GM18502 (cell line): ENCODE results near the gene SRSF3.

Experiments
- ATAC-seq: cut with Tn5 transposase; IDR thresholded peaks from one replicate; pipeline ENCODE4 v1.9.1; 2021; ENCODE audit warnings: mild to moderate bottlenecking; ENCODE audit not compliant: unreplicated experiment, poor library complexity

SRSF3 gene

DNA sequence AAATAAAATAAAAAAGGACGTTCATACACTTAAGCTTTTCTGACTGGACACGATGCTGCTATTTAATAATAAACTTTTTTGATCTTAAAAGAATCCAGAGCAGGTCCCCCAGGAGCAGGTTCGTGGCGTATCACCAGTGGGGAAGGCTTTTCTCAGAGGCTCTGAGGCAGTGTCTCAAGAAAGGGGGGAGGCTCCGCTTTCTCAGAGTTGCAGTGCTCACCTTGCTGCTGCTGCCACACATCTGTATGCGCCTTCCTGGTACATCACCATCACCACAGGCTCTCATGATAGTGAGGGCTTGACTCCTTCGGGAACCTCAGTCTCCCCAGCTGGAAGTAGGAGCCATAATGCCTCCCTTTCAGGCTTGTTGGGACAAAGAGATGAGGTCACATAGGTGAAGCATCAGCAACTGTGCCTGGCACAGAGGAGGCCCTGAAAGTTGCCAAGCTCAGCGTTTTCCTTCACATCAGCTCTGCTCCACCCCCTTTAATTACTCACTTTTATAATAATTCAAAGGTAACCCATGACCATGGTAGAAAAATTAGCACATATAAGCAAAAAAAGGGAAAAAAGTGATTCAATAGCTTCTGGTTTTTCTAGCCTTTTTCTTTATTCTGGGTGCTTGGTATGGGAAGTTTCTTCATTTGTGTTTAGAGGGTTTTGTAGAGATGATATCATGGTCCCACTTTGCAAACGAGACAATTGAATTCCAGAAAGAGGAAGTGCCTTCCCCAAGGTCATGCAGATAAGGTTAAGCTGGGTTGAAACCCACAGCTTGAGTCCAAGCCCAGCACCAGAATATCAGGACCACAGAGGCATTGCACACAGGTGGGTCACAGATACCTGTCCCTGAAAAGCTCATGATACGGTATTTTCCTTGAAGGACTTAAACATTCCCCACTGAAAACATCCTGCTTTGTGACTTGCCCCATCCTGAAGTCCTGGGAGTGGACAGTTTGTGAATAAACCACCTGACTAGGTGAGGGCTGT, 24.5 kb downstream of the SRSF3 start:
- no peak for ATAC-seq

DNA sequence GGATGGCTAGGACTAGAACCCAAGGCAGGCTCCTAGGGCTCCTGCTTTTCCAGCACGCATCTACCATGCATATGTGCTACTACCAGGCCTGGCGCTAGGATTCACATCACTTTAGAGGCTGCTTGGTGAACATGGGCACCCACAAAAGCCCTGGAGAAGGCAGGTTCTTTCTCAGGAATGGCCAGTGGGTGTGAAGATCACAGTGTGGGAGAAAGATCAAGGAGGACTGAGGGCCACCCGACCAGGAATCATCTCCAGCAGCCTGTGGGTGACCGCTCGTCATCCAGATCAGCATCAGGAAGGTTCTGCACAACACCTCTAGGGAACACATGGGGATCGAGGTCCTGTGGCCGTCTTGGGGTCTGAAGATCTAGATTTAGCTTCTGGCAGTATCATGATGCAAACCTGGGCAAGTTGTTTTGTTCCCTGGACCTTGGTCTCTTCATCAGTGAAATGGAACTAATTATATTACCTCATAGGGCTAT, 27.3 kb downstream of the SRSF3 start:
- no peak for ATAC-seq

DNA sequence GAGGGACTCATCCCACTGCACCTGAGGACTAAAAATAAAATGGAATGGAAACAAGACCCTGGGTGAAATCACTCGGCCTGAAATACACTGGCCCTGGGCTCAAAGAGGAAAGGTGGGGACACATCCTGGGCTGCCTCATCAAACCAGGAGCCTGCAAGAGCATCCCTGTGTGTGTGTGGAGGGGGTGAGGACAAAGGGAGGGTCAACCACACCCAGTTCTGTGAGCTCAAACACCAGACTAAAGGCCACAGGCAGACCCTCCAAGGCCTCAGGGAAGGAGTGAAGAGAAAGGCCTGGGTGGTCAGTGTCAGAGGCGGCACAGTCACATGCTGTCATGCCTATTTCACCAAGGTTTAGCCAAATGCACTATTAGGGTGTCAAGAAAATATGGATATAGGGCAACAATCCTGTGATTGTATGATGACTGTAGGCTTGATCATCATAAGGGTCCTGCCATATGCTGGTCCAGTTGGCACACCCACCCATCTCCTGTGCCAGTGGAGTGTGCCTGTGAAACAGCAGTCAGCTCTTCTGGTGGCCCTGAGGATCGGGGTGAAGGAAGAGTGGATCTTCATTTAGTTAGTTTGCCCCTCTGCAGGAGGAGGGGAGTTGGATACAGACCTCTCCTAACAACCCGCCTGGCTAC, 28.9 kb downstream of the SRSF3 start:
- ATAC-seq: no peak

DNA sequence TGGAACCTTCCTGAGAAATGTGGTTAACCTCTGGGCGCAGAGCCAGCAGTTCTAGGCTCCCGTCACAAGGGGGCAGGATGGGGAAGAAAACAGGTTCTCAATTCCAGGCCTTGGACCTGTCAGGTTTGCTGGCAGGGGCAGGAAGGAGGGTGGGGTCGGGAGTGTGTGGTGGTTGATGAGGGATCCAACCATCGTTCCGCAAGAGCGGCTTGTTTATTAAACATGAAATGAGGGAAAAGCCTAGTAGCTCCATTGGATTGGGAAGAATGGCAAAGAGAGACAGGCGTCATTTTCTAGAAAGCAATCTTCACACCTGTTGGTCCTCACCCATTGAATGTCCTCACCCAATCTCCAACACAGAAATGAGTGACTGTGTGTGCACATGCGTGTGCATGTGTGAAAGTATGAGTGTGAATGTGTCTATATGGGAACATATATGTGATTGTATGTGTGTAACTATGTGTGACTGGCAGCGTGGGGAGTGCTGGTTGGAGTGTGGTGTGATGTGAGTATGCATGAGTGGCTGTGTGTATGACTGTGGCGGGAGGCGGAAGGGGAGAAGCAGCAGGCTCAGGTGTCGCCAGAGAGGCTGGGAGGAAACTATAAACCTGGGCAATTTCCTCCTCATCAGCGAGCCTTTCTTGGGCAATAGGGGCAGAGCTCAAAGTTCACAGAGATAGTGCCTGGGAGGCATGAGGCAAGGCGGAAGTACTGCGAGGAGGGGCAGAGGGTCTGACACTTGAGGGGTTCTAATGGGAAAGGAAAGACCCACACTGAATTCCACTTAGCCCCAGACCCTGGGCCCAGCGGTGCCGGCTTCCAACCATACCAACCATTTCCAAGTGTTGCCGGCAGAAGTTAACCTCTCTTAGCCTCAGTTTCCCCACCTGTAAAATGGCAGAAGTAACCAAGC, 29.6 kb downstream of the SRSF3 start:
- peak; percentile 49 for ATAC-seq

DNA sequence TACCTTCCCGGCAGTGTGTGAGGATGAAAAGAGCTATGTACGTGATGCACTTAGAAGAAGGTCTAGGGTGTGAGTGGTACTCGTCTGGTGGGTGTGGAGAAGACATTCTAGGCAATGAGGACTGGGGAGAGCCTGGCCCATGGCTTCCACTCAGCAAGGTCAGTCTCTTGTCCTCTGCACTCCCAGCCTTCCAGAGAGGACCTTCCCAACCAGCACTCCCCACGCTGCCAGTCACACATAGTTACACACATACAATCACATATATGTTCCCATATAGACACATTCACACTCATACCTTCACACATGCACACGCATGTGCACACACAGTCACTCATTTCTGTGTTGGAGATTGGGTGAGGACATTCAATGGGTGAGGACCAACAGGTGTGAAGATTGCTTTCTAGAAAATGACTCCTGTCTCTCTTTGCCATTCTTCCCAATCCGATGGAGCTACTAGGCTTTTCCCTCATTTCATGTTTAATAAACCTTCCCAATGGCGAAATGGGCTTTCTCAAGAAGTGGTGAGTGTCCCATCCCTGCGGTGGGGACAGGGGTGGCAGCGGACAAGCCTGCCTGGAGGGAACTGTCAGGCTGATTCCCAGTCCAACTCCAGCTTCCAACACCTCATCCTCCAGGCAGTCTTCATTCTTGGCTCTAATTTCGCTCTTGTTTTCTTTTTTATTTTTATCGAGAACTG, 30.4 kb downstream of the SRSF3 start:
- no peak for ATAC-seq

DNA sequence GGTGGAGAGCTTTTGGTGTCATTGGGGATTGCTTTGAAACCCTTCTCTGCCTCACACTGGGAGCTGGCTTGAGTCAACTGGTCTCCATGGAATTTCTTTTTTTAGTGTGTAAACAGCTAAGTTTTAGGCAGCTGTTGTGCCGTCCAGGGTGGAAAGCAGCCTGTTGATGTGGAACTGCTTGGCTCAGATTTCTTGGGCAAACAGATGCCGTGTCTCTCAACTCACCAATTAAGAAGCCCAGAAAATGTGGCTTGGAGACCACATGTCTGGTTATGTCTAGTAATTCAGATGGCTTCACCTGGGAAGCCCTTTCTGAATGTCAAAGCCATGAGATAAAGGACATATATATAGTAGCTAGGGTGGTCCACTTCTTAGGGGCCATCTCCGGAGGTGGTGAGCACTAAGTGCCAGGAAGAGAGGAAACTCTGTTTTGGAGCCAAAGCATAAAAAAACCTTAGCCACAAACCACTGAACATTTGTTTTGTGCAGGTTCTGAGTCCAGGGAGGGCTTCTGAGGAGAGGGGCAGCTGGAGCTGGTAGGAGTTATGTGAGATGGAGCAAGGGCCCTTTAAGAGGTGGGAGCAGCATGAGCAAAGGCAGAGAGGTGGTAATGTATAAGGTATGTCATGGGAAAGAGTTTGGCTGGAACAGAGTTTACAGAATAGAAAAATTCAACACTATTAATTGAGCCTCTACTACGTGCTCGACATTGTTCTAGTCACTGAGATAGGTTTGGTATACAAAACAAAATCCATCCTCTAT, 31.2 kb downstream of the SRSF3 start:
- ATAC-seq: no peak

DNA sequence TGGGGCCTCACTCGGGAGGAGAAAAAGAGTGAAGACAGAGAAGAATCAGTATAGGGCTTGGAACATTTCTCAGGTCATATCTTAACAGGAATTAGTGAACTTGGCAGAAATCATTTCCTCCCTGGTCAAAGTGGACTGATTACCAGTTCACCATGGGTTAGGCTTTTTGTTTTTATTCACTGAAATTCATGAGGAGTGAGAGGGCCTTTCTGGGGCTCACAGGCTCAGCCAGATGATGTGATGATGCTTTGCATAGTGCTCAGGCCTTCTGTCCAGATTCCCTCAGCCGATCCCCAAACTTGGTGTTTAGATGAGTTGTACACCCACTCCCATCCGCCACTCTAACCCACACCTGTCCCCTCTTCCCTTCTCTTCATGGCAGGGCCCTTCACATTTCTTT, 32.5 kb downstream of the SRSF3 start:
- ATAC-seq: no peak

DNA sequence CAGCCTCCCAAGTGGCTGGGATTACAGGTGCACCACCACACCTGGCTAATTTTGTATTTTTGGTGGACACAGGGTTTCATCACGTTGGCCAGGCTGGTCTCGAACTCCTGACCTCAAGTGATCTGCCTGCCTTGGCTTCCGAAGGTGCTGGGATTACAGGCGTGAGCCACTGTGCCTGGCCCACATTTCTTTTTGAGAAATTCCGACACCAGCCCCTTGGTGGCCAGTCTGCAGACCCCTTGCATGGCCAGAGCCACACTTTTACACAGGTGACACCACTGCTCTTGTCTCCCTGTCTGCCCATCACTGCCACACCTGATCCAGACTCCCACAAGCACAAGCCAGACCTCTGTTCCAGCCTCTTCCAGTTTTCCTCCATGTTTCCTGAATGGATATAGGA, 33.0 kb downstream of the SRSF3 start:
- no peak for ATAC-seq

DNA sequence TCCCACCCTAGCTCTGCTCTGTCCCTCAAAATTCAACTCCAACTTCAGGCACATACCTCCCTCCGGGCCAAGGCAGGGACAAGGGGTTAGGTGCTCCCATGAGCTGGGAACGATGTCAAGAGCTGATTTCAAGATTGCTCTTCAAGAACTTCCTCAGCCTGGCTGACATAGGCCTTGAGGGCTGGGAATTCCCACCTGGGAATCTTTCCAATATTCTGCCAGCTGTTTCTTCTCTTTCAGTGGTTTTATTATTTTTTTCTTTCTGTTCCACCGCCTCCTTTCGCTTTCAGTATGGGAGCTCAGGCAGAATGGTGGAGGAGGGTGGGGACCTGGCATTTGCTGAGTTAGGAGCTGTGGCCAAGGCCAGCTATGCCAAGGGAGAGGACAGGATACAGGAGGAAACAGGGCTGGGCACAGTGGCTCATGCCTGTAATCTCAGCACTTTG, 33.7 kb downstream of the SRSF3 start:
- no peak for ATAC-seq

DNA sequence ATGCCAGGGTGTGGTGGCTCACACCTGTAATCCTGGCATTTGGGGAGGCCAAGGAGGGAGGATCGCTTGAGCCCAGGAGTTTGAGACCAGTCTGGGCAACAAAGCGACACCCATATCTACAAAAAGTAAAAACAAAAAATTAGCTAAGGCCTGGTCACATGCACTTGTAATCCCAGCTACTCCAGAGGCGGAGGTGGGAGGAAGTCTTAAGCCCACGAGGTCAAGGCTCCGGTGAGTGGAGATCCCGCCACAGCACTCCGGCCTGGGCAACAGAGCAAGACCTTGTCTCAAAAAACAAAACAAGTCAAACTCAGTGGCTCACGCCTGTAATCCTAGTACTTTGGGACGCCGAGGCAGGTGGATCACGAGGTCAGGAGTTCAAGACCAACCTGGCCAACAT, 35.6 kb downstream of the SRSF3 start:
- no peak for ATAC-seq

DNA sequence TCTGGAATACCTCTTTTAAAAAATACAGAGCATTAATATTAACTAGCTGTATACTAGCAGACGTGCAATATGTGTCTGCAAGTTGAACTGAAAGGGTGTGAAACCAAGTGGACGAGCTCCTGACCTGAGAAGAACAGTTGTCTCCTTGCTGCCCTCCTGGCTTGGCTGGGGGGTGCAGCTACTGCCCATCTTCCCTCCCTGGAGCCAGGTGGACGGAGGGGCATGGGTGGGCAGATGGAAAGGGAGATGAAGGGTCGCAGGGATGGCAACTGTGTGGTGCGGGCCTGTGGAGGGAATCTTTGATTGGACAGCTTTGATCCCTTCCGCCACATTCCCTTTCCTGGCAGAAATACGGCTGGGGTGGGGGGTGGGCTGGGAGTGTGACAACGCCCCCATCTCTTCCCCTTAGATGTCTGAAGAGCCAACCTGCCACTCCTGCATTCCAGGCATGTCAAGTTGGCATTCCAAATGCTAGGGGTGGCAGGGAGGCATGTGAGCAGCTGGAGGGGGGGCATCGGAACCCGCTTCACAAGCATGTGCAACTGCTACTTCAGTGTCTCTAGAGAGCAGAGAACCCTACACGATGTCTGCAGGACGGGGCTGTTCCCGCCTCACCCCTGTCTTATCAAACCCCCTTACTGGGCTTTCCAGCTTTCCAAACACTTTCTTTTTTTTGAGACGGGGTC, 37.3 kb downstream of the SRSF3 start:
- no peak for ATAC-seq

DNA sequence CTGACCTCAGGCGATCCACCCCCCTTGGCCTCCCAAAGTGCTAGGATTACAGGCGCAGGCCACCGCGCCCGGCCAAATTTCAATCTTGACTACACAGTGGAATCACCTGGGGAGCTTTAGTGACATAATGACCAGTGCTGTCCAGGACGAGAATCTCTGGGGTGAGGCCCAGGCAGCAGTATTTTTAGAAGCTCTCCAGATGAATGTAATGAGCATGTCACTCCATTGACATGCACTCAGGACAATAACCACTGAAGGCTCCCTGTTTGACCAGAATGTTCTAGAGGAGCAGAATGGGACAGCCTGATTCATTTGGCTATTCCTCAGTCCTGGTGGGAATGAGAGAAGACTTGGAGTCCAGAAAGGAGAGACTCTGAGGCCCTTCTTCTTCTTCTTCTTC, 39.2 kb downstream of the SRSF3 start:
- ATAC-seq: no peak

DNA sequence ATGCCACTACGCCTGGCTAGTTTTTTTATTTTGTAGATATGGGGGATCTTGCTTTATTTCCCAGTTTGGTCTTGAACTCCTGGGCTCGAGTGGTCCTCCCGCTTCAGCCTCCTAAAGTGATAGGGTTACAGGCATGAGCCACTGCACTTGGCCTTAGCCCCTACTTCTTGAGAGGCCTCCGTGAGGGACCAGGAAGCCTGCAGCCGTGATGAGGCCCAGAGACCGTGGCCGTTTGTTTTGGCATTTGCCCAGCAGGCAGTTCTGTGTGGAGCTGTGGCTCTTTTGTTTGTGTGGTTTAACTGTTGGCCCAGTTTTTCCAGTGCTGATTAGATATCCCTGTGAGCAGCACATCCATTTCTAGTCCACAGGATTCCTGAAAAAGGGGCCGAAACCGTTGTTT, 39.8 kb downstream of the SRSF3 start:
- no peak for ATAC-seq

DNA sequence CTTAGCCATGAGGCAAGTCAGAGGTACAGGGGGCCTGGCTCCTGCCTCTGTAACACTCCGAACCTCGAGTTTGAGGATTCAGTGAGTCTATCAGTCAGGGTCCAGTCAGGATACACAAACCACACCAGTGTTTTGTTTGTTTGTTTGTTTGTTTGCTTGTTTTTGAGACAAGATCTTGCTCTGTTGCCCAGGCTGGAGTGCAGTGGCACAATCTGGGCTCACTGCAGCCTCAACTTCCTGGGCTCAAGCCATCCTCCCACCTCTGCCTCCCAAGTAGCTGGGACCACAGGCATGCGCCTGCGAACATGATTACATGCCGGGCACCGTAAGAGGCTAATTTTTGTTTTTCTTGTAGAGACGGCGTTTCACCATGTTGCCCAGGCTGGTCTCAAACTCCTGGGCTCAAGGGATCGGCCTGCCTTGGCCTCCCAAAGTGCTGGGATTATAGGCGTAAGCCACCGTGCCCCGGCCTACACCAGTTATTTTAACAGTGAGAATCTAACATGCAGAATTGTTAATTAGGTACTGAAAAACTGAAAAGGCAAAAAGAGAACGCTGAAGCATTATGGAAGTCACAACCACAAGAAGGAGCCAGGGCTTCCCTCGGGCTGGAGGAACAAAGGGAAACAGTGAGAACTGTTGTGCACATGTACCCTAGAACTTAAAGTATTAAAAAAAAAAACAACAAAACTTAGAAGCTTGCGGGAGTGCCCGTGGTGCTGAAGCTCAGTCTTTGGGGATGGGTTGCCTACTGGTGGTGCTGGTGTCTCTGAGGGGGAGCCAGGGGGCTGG, 40.4 kb downstream of the SRSF3 start:
- ATAC-seq: no peak

DNA sequence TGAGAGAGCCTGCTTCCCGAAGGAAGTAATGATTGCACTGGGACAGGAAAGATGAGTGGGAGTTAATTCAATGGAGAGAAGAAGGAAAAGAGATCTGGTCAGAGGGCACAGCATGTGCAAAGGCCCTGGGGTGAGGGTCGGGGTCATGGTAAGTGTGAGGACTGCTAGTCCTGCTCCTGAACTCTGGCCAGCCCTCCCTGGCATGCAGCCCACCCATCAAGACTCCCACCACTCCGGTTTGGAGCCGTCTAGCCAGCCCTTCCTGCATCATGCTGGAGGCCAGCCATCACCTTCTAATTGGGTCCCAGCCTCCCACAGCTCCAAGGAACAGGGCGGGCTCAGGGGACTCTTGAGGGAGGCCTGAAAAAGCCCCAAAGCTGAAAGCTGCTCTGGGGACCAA, 42.1 kb downstream of the SRSF3 start:
- ATAC-seq: no peak

DNA sequence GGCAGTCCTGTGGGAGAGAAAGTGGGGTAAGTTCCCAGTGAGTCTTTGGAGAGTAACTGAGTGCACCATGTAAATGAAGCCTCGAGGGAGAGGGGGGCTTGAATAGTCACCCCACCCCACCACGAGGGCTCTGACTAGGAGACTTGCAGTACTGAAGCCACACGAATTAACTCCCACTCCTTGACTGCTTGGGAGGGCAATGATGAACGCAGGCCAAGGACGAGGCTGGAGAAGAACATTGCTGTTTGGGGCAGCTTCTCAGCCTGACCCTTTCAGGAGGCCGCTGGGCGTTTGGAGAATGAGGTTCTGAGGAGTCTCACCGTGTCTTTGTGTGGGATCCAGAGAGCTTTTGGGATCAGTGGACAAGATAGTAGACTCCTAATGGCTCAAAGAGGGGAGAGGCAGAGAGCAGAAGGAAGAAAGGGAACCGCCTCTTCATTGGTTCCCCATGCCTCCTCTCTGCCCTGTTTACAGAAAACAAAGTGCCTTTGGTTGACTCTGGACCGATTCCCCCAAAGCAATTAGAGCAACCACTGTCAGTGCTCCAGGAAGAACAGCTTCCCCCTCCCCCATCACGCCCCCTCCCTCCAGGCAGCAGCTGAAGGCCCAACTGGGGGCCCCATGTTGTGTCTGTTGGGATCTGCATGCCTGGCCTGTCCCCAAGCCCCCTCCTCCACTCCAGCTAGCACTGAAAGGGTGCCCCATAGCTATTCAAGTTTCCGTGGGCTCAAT, 42.7 kb downstream of the SRSF3 start:
- no peak for ATAC-seq

DNA sequence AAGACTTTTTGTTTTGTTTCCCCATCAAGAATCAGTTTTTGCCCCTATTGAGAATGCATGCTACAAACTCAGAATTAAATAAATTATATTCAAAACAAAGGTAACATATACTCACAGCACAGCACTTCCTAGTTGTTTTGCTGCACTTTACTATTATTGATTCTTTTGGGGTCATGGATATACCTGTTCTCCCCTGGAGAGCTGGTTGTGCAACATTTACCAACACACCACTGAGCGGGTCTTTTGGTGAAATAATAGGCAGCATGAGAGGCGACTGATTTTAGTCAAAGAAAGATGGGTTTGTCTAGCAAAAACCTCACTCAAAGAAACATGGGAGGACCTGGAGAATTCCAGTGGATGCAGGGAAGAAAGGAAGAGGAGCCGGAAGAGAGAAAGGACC, 44.4 kb downstream of the SRSF3 start:
- ATAC-seq: no peak
